Ovary (tissue), 3 donors: ENCODE measurements around the gene C19orf33.
A peak's percentile ranks its signal among the peaks of the same experiment; 100 is the strongest.

Experiments
- EP300 ChIP-seq: sonication (generic); formaldehyde crosslinking; IDR thresholded peaks from one replicate; pipeline ENCODE4 v1.6.1; 2017; ENCODE audit warnings: antibody characterized with exemption
- POLR2A ChIP-seq: fragments of 450-650 bp; IDR thresholded peaks from one replicate; pipeline ENCODE4 v1.6.1; 2017; ENCODE audit warnings: antibody characterized with exemption, mild to moderate bottlenecking, moderate library complexity
- TF ChIP-seq, protein P1 (sequence below), 3 donors: fragments of 450-650 bp in 2 of 3; fragments of 200-600 bp in 1 of 3; IDR thresholded peaks; one replicate each; pipeline versions ENCODE4 v1.5.1 to v1.8.0; 2016 to 2022; ENCODE audit warnings: antibody characterized with exemption in 3 of 3, mild to moderate bottlenecking in 1 of 3
- donor health status: DM: no; HTN: no; CAD: no.

DNA sequence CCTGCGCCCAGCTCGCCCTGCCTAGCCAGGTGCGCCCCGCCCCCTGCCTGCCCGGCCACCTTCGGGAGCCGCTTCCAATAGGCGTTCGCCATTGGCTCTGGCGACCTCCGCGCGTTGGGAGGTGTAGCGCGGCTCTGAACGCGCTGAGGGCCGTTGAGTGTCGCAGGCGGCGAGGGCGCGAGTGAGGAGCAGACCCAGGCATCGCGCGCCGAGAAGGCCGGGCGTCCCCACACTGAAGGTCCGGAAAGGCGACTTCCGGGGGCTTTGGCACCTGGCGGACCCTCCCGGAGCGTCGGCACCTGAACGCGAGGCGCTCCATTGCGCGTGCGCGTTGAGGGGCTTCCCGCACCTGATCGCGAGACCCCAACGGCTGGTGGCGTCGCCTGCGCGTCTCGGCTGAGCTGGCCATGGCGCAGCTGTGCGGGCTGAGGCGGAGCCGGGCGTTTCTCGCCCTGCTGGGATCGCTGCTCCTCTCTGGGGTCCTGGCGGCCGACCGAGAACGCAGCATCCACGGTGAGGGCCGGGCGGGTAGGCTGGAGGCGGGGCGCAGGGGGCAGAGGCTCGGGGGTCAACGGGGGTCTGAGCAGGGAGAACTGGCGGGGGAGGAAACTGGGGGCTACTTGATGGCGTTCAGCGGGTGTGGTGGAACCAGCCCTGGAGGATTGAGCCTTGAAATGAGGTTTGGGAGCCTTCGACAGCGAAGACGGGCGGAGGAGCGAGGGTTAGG is 39.4 kb upstream of the C19orf33 start, which contains the start of gene SPINT2:
- TF ChIP-seq, protein P1, sequence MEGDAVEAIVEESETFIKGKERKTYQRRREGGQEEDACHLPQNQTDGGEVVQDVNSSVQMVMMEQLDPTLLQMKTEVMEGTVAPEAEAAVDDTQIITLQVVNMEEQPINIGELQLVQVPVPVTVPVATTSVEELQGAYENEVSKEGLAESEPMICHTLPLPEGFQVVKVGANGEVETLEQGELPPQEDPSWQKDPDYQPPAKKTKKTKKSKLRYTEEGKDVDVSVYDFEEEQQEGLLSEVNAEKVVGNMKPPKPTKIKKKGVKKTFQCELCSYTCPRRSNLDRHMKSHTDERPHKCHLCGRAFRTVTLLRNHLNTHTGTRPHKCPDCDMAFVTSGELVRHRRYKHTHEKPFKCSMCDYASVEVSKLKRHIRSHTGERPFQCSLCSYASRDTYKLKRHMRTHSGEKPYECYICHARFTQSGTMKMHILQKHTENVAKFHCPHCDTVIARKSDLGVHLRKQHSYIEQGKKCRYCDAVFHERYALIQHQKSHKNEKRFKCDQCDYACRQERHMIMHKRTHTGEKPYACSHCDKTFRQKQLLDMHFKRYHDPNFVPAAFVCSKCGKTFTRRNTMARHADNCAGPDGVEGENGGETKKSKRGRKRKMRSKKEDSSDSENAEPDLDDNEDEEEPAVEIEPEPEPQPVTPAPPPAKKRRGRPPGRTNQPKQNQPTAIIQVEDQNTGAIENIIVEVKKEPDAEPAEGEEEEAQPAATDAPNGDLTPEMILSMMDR (IDR thresholded peaks at IDR 0.05) = no peak
- peak; percentile 32 for TF ChIP-seq POLR2A
- TF ChIP-seq EP300 = no peak
